A673 (cell line): Measurements from ENCODE around the gene NXNL1. TPM values are rescaled to one million over a fixed set of nuclear protein-coding genes. Genes with fewer than 3 reads are reported as not detected.
"Not testable (repeated sequence)": the region's sequence is repeated elsewhere in the genome, so short reads cannot be mapped to it uniquely, and the experiment has no call there.

Experiments used
- BruUV-seq: library from RNA; stranded (reverse); fragments of 400-500 nt; replicated peaks from 2 replicates; lab custom pipeline; 2021; lab: Mats Ljungman, UMichigan
- CTCF ChIA-PET: fragments of 300-600 bp; sonication (Branson Sonifier 250); formaldehyde crosslinking; loops from one replicate; lab custom pipeline; 2022; ENCODE audit warnings: antibody characterized with exemption; lab: Charles Lee
- POLR2A ChIA-PET: fragments of 300-600 bp; sonication (Branson Sonifier 250); formaldehyde crosslinking; loops from one replicate; lab custom pipeline; 2022; ENCODE audit warnings: antibody characterized with exemption; ENCODE audit not compliant: low non-redundant PET; lab: Charles Lee
- DNase-seq: peaks from one replicate; pipeline ENCODE4 v3.0.0-alpha.2; 2015; ENCODE audit warnings: low spot score
- H3K27ac ChIP-seq: fragments of 200-600 bp; sonication (generic); 2 replicates; pipeline ENCODE4 v1.5.1; 2016; ENCODE audit warnings: mixed run types, low read depth, mild to moderate bottlenecking, mixed read lengths, antibody characterized with exemption, low read length; ENCODE audit not compliant: poor library complexity, severe bottlenecking
- H3K27me3 ChIP-seq: fragments of 200-600 bp; sonication (generic); replicated peaks from 2 replicates; pipeline ENCODE4 v1.6.1; 2017; ENCODE audit warnings: mixed run types, low read depth, mild to moderate bottlenecking, mixed read lengths, antibody characterized with exemption, low read length; ENCODE audit not compliant: insufficient read depth, poor library complexity
- H3K36me3 ChIP-seq: fragments of 200-600 bp; sonication (generic); 2 replicates; pipeline ENCODE4 v1.6.1; 2016; ENCODE audit warnings: mixed run types, mild to moderate bottlenecking, mixed read lengths, antibody characterized with exemption, low read length; ENCODE audit not compliant: insufficient read depth, poor library complexity, severe bottlenecking
- H3K4me1 ChIP-seq: fragments of 200-600 bp; sonication (generic); 2 replicates; pipeline ENCODE4 v1.6.1; 2017; ENCODE audit warnings: mixed run types, mild to moderate bottlenecking, mixed read lengths, antibody characterized with exemption, low read length; ENCODE audit not compliant: insufficient read depth, poor library complexity, severe bottlenecking
- H3K4me3 ChIP-seq: fragments of 200-600 bp; sonication (generic); 2 replicates; pipeline ENCODE4 v1.5.1; 2016; ENCODE audit warnings: low read depth, mixed run types, mild to moderate bottlenecking, mixed read lengths, low read length; ENCODE audit not compliant: poor library complexity, severe bottlenecking
- H3K9me3 ChIP-seq: fragments of 200-600 bp; sonication (generic); 2 replicates; pipeline ENCODE4 v1.6.1; 2016; ENCODE audit warnings: mixed run types, low read depth, mild to moderate bottlenecking, mixed read lengths, antibody characterized with exemption, low read length; ENCODE audit not compliant: poor library complexity, severe bottlenecking
- CTCF ChIP-seq: fragments of 300-800, 200-600 bp; sonication (generic); conservative IDR thresholded peaks from 2 replicates; pipeline ENCODE4 v1.5.1; 2017; ENCODE audit warnings: low read depth, mild to moderate bottlenecking, antibody characterized with exemption, low read length, moderate library complexity, mixed read lengths
- EZH2 ChIP-seq: fragments of 200-600 bp; sonication (generic); IDR thresholded peaks from 2 replicates; pipeline ENCODE4 v1.6.1; 2017; ENCODE audit warnings: borderline replicate concordance, low read depth, mild to moderate bottlenecking, mixed read lengths, antibody characterized with exemption, low read length; ENCODE audit not compliant: poor library complexity, severe bottlenecking
- intact Hi-C: fragments of 100-400 bp; cut with micrococcal nuclease; formaldehyde crosslinking; loops from one replicate; pipeline ENCODE4 v1.10.0; 2022; ENCODE audit not compliant: unreplicated experiment
- total RNA-seq: library from RNA; stranded (reverse); gene quantifications from 2 replicates; pipeline ENCODE4 v1.2.3, GENCODE V29; 2021

The NXNL1 gene
- total RNA-seq, 1 experiment from 2014 or later = not detected

GRCh38 chr19:17481986-17482385 lies 21.3 kb upstream of the NXNL1 start:
- POLR2A ChIA-PET = no interaction called here
- BruUV-seq = no TSS peak
- Histone ChIP-seq H3K27me3 (no peaks in the 10 kb centered on the region), H3K4me1 (no peaks in the 10 kb centered on the region), H3K9me3 (no peaks in the 10 kb centered on the region), H3K36me3 (no peaks in the 10 kb centered on the region), H3K4me3 (no peak overlapping the region), H3K27ac (no peak overlapping the region)
- DNase-seq = no peak
- TF ChIP-seq EZH2 (no peak), CTCF (no peak)
- CTCF ChIA-PET = interaction anchor here (0.7 kb wide), 1 partner anchor 13 kb away, joined by 15 read pairs; no protein-coding TSS in a partner anchor
- intact Hi-C loops = no loop called here

GRCh38 chr19:17479325-17479791 lies 18.6 kb upstream of the NXNL1 start:
- H3K27me3 ChIP-seq = no peaks in the 10 kb centered on the region
- H3K4me1 ChIP-seq = no peaks in the 10 kb centered on the region
- intact Hi-C loops = no loop called here
- CTCF ChIA-PET = no interaction called here
- H3K36me3 ChIP-seq = no peaks in the 10 kb centered on the region
- peak; percentile 37 for DNase-seq
- no peak overlapping the region for H3K27ac ChIP-seq
- no peak overlapping the region for H3K4me3 ChIP-seq
- no peaks in the 10 kb centered on the region for H3K9me3 ChIP-seq
- BruUV-seq = no TSS peak
- TF ChIP-seq EZH2 = no peak
- TF ChIP-seq CTCF = no peak
- POLR2A ChIA-PET = no interaction called here

GRCh38 chr19:17475541-17476115 lies 14.9 kb upstream of the NXNL1 start:
- CTCF ChIA-PET = no interaction called here
- no peak for TF ChIP-seq EZH2
- no peak for TF ChIP-seq CTCF

GRCh38 chr19:17475011-17475540 lies 14.3 kb upstream of the NXNL1 start:
- POLR2A ChIA-PET = not testable (repeated sequence)

More at GRCh38 chr19:17475541-17476115, 14.9 kb upstream of the NXNL1 start:
- intact Hi-C loops = no loop called here
- no peak overlapping the region for H3K4me3 ChIP-seq
- POLR2A ChIA-PET = no interaction called here
- no TSS peak for BruUV-seq
- no peak overlapping the region for H3K27ac ChIP-seq
- no peaks in the 10 kb centered on the region for H3K27me3 ChIP-seq
- H3K9me3 ChIP-seq = no peaks in the 10 kb centered on the region
- H3K4me1 ChIP-seq = no peaks in the 10 kb centered on the region
- no peaks in the 10 kb centered on the region for H3K36me3 ChIP-seq
- DNase-seq = no peak

More at GRCh38 chr19:17475011-17475540, 14.3 kb upstream of the NXNL1 start:
- DNase-seq, H3K4me1 ChIP-seq, H3K36me3 ChIP-seq, CTCF ChIA-PET, BruUV-seq, H3K4me3 ChIP-seq, intact Hi-C loops, H3K27me3 ChIP-seq, H3K27ac ChIP-seq, H3K9me3 ChIP-seq: not testable (repeated sequence)
